HG02981 (cell line): ENCODE results near the gene BLCAP.
"Not testable (repeated sequence)": the region's sequence is repeated elsewhere in the genome, so short reads cannot be mapped to it uniquely, and the experiment has no call there.

ENCODE experiments used
- ATAC-seq: cut with Tn5 transposase; IDR thresholded peaks from one replicate; pipeline ENCODE4 v1.9.1; 2021; ENCODE audit warnings: mild to moderate bottlenecking, moderate library complexity; ENCODE audit not compliant: unreplicated experiment

The BLCAP gene

DNA sequence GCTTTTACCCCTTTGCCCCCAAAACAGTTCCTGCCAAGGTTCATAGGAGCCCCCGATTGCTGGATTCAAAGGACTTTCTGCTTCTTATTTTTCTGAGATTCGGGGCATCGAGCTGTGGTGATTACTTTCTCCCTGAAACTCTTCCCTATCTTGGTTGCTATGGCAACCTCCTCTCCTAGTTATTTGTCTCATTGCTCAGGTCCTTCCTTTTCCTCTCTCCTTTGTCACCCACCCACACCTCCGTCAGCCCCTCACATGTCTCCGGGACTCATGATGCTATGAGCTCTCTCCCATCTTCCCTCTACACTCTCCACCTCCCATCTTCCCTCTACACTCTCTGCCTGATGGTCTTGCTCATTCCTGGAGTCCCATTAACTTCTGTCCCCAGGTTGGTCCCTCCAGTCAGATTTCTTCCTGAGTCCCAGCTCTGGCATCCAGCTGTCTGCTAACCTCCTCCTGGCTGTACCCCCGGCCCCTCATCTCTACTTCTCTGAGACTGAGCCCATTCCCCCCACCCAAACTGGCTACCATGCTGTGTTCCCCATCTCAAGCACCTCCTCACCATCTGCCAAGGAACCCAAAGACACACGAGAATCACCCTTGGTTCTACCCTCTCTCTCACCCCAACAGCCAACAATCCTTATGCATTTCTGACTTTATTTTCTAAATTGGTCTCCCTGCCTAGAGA, 36.9 kb downstream of the BLCAP start:
- ATAC-seq: no peak

DNA sequence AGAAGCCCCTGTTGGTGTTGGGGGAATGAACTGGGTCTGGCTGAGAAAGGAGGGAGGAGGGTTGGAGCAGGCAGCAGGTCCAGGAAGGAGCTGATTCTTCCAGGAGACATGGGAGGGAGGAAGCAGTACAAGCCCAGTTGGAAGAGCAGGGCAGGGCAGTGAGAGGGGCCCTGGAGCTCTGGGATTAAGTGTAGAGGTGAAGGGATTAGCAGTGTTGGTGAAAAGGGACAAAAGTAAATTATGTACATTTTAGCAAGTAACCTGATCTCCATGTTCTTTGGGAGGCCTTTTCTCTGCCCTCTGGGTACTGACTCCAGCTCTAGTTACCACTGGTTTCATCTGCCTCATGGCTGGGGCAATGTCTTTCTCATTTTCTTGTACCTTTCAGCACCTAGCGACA, 41.5 kb downstream of the BLCAP start:
- ATAC-seq: not testable (repeated sequence)

DNA sequence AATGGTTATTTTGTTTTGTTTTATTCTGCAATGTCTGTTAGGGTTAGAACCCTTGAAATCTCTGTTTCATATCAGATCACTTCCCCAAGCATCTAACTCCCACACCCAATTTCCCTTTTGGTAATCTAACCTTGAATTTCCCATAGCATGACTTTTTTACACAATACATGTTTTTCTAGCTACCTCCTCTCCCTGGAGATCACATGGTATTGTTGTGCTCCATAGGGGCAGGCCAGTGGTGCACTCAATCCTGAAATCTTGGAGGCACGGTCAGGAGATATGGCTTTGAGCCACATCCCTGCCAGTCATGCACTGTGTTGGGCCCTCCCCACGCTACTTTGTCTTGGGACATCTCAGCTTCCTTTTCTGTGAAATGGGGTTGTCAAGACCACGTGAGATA, 43.3 kb downstream of the BLCAP start:
- ATAC-seq: no peak

DNA sequence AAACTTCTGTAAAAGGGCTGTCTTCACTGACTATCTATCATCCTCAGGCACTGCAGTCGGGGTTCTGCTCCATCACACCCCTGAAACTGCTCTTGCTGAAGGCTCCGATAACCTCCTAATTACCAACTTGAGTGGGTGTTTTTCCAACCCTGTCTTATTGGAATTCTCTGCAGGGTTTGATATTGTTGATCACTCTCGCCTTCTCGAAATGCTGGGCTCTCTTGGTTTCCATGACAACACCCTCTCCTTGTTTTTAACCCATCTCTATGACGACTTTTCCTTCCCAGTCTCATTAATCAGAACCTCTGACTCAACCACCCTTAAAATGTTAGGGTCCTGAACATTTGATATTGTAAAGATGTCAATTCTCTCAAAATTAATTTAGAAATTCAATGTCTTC, 46.1 kb downstream of the BLCAP start:
- ATAC-seq: no peak

DNA sequence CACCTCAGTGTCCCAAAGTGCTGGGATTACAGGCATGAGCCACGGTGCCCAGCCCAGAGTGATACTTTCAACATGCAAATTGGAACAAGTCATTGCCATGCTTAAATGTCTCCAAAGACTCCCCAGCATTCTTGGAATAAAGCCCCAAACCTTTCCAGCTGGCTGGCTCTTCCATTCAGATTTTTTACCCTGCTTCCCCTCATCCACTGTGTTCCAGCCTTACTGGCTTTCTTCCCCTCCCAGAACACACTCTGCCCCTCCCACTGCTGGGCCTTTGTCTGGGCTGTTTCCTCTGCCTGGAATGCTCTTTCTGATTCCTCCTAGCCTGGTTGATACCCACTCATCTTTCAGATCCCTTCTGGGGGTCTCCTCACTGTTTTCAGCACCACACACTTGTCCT, 46.8 kb downstream of the BLCAP start:
- no peak for ATAC-seq

DNA sequence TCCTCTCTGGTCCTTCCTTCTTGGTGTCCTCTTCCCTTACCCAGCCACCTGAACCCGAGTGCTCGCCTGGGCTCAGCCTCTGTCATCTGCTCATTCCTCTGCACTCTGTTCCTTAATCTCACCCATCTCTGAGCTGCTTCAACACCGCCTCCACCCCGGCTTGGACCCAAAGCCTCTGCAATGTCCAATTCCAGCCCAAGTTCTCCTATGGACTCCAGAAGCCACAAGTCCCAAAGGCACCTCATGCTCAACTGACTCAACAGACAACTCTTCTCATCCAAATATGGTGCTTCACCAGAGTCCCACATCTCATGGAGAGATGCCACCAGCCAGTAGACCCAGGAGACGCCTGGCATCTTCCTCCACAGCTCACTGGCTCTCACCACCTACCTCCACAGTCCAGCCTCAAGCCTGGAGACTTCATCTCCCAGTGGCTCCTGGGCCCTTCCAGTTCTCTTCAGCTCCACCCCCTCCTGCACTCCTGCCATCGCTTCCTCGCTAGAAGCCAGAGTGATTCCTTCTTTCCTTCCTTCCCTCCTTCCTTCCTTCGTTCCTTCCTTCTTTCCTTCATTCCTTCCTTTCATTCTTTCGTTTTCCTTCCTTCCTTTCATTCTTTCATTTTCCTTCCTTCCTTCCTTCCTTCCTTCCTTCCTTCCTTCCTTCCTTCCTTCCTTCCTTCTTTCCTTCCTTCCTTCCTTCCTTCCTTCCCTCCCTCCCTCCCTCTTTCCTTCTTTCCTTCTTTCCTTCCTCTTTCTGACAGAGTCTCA, 47.6 kb downstream of the BLCAP start:
- no peak for ATAC-seq

DNA sequence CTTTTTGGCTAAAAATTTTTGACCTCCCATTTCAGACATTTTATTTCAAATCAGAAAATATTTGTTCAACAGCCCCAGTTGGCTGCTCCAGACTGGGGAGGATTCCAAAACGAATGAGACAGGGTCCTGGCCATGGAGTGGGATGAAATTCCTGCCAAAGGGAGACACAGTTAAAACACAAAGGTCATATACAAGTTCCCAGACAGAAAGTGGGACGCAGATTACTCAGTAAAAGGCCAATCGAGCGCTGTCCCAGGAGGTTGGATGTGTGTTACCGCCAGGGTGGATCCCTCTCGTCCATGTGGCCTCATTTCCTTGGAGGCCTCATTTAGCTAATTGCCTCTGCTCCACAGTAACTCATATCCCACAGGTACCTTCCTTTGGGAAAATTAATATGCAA, 48.4 kb downstream of the BLCAP start:
- no peak for ATAC-seq

DNA sequence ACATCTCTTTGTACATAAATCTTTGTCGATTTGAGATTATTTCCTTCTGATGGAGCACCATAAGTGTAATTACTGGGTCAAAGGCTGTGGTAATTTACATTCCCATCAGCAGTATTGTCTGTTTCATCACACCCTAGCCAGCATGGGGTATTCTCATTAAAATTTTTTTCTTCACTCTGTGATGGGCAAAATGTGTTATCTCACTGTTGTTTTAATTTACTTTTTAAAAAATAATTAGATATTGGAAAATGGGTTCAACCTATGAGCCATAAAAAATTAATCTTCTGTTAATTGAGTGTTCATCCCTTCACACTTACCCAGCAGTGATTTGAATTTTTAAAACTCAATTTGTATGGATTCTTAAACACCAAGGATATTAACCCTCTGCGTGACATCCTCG, 50.6 kb downstream of the BLCAP start:
- ATAC-seq: no peak

DNA sequence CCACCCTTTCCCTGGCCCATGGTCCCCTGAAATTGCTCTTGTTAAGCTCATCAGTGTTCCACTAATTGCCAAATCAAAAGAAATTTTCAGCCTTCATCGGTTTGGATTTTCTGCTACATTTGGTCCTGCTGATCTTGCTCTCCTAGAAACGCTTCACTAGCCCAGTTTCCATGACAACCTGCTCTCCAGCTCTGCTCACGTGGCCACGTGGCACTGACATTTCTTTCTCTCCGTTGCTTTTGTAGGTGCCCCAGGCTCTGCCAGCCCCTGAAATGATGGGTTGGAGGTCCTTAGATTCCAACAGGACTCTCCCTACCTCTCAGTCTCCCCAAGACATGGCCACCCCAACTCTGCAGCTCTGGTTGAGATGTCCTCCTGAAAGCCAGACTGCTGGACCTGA, 52.4 kb downstream of the BLCAP start:
- no peak for ATAC-seq

DNA sequence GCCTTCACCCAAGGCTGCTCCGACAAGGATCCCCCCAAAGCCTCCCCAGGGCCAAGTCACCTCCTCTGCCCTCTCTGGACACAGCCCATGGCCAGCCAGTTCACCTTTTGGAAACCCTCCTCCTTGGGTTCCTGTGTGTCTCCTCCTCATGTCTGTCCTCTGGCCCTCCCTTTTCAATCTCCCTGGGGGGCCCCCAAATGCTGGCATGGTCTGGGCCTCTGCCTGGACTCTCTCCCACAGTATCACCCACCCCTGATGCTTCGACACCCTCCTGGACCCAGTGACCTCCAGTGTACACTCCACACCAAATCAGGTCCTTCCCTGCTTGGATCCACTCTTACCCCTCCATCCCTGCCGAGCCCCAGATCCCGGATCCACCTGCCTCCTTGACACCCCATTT, 53.3 kb downstream of the BLCAP start:
- ATAC-seq: no peak

DNA sequence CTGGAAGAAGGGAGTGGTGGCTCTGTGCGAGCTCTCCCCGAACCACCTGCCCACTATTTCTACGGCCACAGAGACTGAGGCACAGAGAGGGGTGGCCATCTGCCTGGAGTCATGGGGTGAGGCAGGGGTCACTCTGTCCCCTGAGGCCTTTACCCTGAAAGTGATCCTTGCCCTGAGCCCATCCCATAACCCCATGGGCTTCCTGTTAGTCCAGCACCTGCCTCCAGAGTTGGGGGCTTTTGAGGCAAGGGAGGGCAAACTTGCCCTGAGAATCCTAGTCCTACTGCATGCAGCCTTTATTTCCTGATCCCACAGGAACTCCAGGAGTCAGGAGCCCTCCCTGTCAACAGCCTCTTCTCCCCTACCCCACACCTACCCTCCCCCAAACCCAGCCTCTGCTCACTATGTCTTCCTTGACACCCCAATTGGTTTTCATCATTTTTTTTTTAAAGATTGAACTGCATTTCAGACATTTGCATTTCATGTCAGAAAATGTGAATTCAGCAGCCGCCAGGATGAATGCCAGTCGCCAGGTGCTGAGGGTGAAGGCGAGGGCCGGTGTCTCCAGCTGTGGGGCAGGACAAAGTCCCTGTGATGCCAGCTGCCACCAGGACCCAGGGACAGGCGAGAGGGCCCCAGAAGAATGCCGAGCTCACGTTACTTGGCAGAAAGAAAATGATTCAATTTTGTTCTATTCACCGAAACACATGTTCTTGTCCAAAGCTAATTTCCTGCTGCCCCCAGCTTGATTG, 54.3 kb downstream of the BLCAP start:
- no peak for ATAC-seq

DNA sequence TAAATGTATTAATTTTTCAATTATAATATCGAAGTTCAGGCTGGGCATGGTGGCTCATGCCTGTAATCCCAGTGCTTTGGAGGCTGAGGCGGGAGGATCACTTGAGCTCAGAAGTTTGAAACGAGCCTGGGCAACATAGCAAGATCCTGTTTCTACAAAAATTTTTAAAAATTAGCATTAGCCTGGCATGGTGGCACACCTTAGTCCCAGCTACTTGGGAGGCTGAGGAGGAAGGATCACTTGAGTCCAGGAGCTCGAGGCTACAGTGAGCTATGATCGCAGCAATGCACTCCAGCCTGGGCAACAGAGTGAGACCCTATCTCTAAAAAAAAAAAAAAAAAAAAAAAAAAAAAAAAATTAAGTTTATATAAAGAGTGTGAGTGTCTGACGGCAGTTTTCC, 55.2 kb downstream of the BLCAP start:
- not testable (repeated sequence) for ATAC-seq

DNA sequence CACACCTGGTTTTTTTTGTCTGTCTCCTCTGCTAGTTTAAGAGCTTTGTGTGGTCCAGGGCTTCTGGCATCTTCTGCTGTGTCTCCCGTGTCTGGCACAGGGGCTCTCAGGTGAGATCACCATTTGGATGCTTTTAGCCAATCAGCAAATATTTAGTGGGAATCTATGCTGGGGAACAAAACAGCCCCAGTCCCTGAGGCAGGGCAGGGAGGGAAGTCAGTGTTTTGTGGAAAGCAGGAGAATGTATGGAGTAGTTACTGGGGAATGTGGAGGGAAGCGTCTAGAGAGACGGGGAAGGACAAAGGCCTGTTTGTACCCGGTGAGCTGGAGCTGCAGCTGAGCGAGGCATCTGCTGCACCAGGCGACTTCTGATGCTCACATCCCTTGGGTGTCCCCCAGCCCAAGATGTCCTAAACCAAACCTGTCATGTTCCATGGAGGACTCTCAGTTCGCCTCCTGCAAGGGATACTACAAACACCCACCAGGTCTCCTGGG, 55.9 kb downstream of the BLCAP start:
- no peak for ATAC-seq

DNA sequence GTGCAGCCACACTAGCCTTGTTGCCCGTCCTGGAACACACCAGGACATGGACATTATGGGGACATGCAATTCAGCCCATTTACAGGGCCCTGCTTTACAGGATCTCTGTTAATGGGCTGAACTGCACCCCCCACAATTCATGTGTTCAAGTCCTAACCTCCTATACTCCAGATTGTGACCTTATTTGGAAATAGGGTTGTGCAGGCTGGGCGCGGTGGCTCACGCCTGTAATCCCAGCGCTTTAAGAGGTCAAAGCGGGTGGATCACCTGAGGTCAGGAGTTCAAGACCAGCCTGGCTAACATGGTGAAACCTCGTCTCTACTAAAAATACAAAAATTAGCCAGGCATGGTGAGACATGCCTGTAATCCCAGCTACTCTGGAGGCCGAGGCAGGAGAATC, 57.5 kb downstream of the BLCAP start:
- ATAC-seq: not testable (repeated sequence)

DNA sequence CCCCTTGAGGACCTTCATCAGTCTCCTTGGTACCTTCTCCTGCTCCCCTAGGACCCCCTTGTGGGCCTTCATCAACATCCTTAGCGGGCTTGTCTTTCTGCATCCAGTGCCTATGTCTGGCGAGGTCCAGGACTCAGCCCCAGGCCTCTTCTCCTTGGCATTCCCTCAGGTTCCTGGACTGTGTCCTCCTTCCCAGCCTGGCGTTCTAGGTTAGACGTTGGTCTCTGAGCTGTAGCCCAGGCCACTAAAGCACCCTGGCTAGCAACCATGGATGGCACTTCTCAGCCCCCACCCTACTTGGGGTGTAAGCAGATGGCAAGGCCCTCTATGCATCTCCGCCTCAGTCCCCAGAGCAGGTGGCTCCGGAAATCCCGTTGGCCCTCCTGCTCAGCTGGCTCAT, 58.1 kb downstream of the BLCAP start:
- ATAC-seq: no peak

DNA sequence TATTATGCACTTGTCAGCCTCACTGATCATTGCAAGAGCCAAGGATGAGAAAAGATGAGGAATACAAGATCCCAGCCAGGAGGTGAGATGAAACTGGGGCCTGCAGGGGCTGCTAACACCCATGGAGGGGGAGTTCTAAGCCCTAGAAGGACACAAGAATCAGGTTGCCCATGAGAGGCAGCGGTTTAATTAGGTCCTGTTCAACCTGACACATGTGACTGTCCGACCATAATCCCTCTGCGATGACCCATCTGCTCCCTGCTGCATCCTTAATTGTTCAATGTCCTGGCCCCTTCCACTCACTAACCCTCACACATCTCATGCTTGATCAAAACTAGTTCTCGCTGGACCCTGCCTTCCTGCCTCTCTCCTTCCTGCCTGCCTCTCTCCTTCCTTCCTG, 58.8 kb downstream of the BLCAP start:
- no peak for ATAC-seq
